PC-9 (cell line): ENCODE data around the gene MT1G. TPM values are rescaled to one million over a fixed set of nuclear protein-coding genes. Genes with fewer than 3 reads are reported as not detected.

Experiments used
- BruUV-seq: library from RNA; stranded (reverse); fragments of 400-500 nt; replicated peaks from 2 replicates; lab custom pipeline; 2021; lab: Mats Ljungman, UMichigan
- CTCF ChIA-PET: fragments of 300-600 bp; sonication (Branson Sonifier 250); formaldehyde crosslinking; loops from one replicate; lab custom pipeline; 2022; ENCODE audit warnings: antibody characterized with exemption; lab: Charles Lee
- POLR2A ChIA-PET: fragments of 300-600 bp; sonication (Branson Sonifier 250); formaldehyde crosslinking; loops from one replicate; lab custom pipeline; 2022; ENCODE audit warnings: antibody characterized with exemption; ENCODE audit not compliant: unreplicated experiment; lab: Charles Lee
- DNase-seq, 2 experiments: peaks; one replicate each; pipeline versions ENCODE4 v3.0.0 to v3.0.0-alpha.2; 2015 to 2022; ENCODE audit warnings: mixed read lengths in 1 of 2
- H2AFZ ChIP-seq: fragments of 200-600 bp; sonication (generic); 2 replicates; pipeline ENCODE4 v1.8.1; 2017; ENCODE audit warnings: antibody characterized with exemption
- H3F3A ChIP-seq: fragments of 200-600 bp; sonication (generic); 2 replicates; pipeline ENCODE4 v1.8.1; 2017; ENCODE audit warnings: antibody characterized with exemption, mild to moderate bottlenecking, low read depth; ENCODE audit not compliant: insufficient read depth
- H3K27ac ChIP-seq: fragments of 200-600 bp; sonication (generic); 2 replicates; pipeline ENCODE4 v1.6.1; 2016; ENCODE audit warnings: mixed run types
- H3K27me3 ChIP-seq: fragments of 200-600 bp; sonication (generic); 2 replicates; pipeline ENCODE4 v1.6.1; 2016; ENCODE audit warnings: low read depth, mixed run types; ENCODE audit not compliant: insufficient read depth
- H3K36me3 ChIP-seq: fragments of 200-600 bp; sonication (generic); 2 replicates; pipeline ENCODE4 v1.6.1; 2016; ENCODE audit warnings: low read depth, mixed run types
- H3K4me1 ChIP-seq: fragments of 200-600 bp; sonication (generic); replicated peaks from 2 replicates; pipeline ENCODE4 v1.6.1; 2016; ENCODE audit warnings: mixed run types; ENCODE audit not compliant: insufficient read depth
- H3K4me2 ChIP-seq: fragments of 200-600 bp; sonication (generic); 2 replicates; pipeline ENCODE4 v1.6.1; 2017; ENCODE audit warnings: mixed run types
- H3K4me3 ChIP-seq: fragments of 200-600 bp; sonication (generic); 2 replicates; pipeline ENCODE4 v1.6.1; 2016; ENCODE audit warnings: mixed run types
- H3K79me2 ChIP-seq: fragments of 200-600 bp; sonication (generic); 2 replicates; pipeline ENCODE4 v1.6.1; 2017; ENCODE audit warnings: low read depth, mixed run types
- H3K9me2 ChIP-seq: fragments of 200-600 bp; sonication (generic); 2 replicates; pipeline ENCODE4 v1.8.1; 2017; ENCODE audit warnings: mild to moderate bottlenecking; ENCODE audit not compliant: insufficient read depth
- H3K9me3 ChIP-seq: fragments of 200-600 bp; sonication (generic); 2 replicates; pipeline ENCODE4 v1.8.1; 2016; ENCODE audit warnings: low read depth; ENCODE audit not compliant: insufficient read depth
- H4K20me1 ChIP-seq: fragments of 200-600 bp; sonication (generic); 2 replicates; pipeline ENCODE4 v1.8.1; 2017; ENCODE audit not compliant: insufficient read depth
- EZH2 ChIP-seq: fragments of 200-600 bp; sonication (generic); IDR thresholded peaks from 2 replicates; pipeline ENCODE4 v1.8.0; 2017; ENCODE audit warnings: antibody characterized with exemption, low read depth
- intact Hi-C: fragments of 100-400 bp; cut with micrococcal nuclease; formaldehyde crosslinking; loops from one replicate; pipeline ENCODE4 v1.10.0; 2022; ENCODE audit not compliant: unreplicated experiment
- total RNA-seq: library from RNA; stranded (reverse); gene quantifications from 2 replicates; pipeline ENCODE4 v1.2.3, GENCODE V29; 2021
- TF ChIP-seq, protein P1 (sequence below): fragments of 200-600 bp; sonication (generic); conservative IDR thresholded peaks from 2 replicates; pipeline ENCODE4 v1.6.1; 2017; ENCODE audit warnings: mixed run types, antibody characterized with exemption, mild to moderate bottlenecking, moderate library complexity

The MT1G gene
- total RNA-seq, 1 experiment from 2014 or later: not detected

DNA sequence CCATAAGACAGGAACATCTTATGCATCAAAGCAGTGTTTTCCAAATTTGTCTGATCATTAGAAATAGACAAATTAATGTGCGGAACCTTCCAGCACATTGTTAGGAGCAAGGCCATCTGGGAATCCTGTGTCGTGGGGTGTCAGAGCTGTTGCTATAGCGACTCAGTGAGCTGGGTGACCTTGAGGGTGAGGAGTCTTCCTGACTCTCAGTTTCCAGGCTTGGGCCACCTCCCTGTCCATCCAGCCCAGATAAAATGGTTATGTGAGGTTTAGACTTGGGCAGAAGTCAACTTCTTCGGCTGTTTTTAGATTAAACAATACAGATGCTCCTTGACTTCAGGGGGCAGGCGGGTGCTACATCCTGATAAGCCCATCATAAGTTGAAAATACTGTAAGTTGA, 35.0 kb upstream of the MT1G start:
- POLR2A ChIA-PET: no interaction called here
- H3K9me3 ChIP-seq: no peaks in the 10 kb centered on the region
- H4K20me1 ChIP-seq: no peaks in the 10 kb centered on the region
- no peaks in the 10 kb centered on the region for H3K9me2 ChIP-seq
- H2AFZ ChIP-seq: no peak overlapping the region
- no TSS peak for BruUV-seq
- H3K27ac ChIP-seq: no peak overlapping the region
- no peaks in the 10 kb centered on the region for H3K27me3 ChIP-seq
- no peak overlapping the region for H3K4me2 ChIP-seq
- H3K36me3 ChIP-seq: no peaks in the 10 kb centered on the region
- H3F3A ChIP-seq: 0 out of 2 replicates have a peak, but pooled peaks cover 8% of the 10 kb centered on the region
- no peak for TF ChIP-seq EZH2
- TF ChIP-seq, protein P1, sequence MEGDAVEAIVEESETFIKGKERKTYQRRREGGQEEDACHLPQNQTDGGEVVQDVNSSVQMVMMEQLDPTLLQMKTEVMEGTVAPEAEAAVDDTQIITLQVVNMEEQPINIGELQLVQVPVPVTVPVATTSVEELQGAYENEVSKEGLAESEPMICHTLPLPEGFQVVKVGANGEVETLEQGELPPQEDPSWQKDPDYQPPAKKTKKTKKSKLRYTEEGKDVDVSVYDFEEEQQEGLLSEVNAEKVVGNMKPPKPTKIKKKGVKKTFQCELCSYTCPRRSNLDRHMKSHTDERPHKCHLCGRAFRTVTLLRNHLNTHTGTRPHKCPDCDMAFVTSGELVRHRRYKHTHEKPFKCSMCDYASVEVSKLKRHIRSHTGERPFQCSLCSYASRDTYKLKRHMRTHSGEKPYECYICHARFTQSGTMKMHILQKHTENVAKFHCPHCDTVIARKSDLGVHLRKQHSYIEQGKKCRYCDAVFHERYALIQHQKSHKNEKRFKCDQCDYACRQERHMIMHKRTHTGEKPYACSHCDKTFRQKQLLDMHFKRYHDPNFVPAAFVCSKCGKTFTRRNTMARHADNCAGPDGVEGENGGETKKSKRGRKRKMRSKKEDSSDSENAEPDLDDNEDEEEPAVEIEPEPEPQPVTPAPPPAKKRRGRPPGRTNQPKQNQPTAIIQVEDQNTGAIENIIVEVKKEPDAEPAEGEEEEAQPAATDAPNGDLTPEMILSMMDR: no peak
- DNase-seq: no peak
- intact Hi-C loops: loop anchor here (1.0 to 10.0 kb wide), 6 partner anchors 97 to 988 kb away; no protein-coding TSS in a partner anchor
- H3K79me2 ChIP-seq: no peaks in the 10 kb centered on the region
- CTCF ChIA-PET: interaction anchor here (0.6 to 2.2 kb wide), 9 partner anchors 14 to 196 kb away, joined by 3 to 13 read pairs (median 3); no protein-coding TSS in a partner anchor
- H3K4me3 ChIP-seq: no peak overlapping the region
- peaks cover 9% of the 10 kb centered on the region for H3K4me1 ChIP-seq

DNA sequence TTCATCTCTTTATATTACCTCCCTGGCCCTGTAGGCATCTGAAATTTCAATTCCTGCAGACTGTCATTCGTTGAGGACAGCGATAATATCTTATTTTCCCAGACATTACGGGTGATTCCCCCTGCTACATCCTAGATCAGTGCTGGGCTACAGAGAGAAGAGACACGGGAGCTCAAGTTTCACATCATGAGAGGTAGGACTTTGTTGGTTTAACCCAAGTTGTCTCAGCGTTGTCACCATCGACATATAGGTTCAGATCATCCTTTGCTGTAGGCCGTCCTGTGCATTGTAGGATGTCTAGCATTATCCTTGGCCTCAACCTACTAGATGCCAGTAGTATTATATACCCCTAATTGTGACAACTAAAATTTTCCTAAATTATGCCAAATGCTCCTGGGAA, 33.7 kb upstream of the MT1G start:
- TF ChIP-seq EZH2: no peak
- TF ChIP-seq, protein P1: no peak
- H3K4me3 ChIP-seq: no peak overlapping the region
- H2AFZ ChIP-seq: no peak overlapping the region
- DNase-seq: no peak
- H3K9me2 ChIP-seq: no peaks in the 10 kb centered on the region
- intact Hi-C loops: loop anchor here (10.0 kb wide), 3 partner anchors 347 to 987 kb away; no protein-coding TSS in a partner anchor
- no TSS peak for BruUV-seq
- H4K20me1 ChIP-seq: no peaks in the 10 kb centered on the region
- H3K4me1 ChIP-seq: peaks cover 13% of the 10 kb centered on the region
- no peaks in the 10 kb centered on the region for H3K79me2 ChIP-seq
- no peaks in the 10 kb centered on the region for H3K9me3 ChIP-seq
- H3K36me3 ChIP-seq: no peaks in the 10 kb centered on the region
- ChIA-PET POLR2A (interaction anchor here (0.5 to 0.7 kb wide), 4 partner anchors 10 to 1231 kb away, joined by 3 to 11 read pairs (median 4); no protein-coding TSS in a partner anchor), CTCF (interaction anchor here (0.6 to 2.7 kb wide), 11 partner anchors 58 to 872 kb away, joined by 3 to 27 read pairs (median 8); no protein-coding TSS in a partner anchor)
- H3K27me3 ChIP-seq: no peaks in the 10 kb centered on the region
- H3K4me2 ChIP-seq: no peak overlapping the region; the same call in 1 of the 2 replicates
- no peak overlapping the region for H3K27ac ChIP-seq
- 0 out of 2 replicates have a peak, but pooled peaks cover 8% of the 10 kb centered on the region for H3F3A ChIP-seq

DNA sequence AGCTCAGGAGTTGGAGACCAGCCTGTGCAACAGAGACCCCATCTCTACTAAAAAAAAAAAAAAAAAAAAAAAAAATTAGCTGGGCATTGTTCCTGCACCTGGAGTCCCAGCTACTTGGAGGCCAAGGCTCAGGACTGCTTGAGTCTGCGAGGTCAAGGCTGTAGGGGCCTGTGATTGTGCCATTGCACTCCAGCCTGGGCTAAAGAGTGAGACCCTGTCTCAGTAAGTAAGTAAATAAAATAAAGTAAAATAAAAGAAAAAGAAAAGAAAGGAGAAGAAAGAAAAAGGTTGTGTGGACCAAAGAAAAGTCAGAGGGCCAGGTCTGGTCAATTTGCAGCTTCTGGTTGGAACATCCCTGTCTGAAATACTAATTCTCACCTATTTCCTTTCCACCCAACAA, 32.8 kb upstream of the MT1G start:
- H4K20me1 ChIP-seq: no peaks in the 10 kb centered on the region
- H3K4me3 ChIP-seq: no peak overlapping the region
- CTCF ChIA-PET: interaction anchor here (0.6 to 2.7 kb wide), 5 partner anchors 22 to 124 kb away, joined by 4 to 27 read pairs (median 11); no protein-coding TSS in a partner anchor
- H2AFZ ChIP-seq: no peak overlapping the region
- TF ChIP-seq EZH2: no peak
- TF ChIP-seq, protein P1: no peak
- H3K36me3 ChIP-seq: no peaks in the 10 kb centered on the region
- intact Hi-C loops: loop anchor here (10.0 kb wide), 3 partner anchors 346 to 986 kb away; no protein-coding TSS in a partner anchor
- no peaks in the 10 kb centered on the region for H3K27me3 ChIP-seq
- no peaks in the 10 kb centered on the region for H3K9me2 ChIP-seq
- no peak overlapping the region for H3K27ac ChIP-seq
- H3F3A ChIP-seq: peaks cover 8% of the 10 kb centered on the region; the same call in 1 of the 2 replicates
- no peaks in the 10 kb centered on the region for H3K9me3 ChIP-seq
- POLR2A ChIA-PET: no interaction called here
- no TSS peak for BruUV-seq
- H3K4me2 ChIP-seq: no peak overlapping the region
- no peaks in the 10 kb centered on the region for H3K79me2 ChIP-seq
- no peak for DNase-seq
- peaks cover 13% of the 10 kb centered on the region for H3K4me1 ChIP-seq
